H7 (cell line): ENCODE results near the gene JUP. TPM values are rescaled to one million over a fixed set of nuclear protein-coding genes. Genes with fewer than 3 reads are reported as not detected.

Source experiments
- DNase-seq: peaks from one replicate; pipeline ENCODE4 v3.0.0; 2012
- H3K27me3 ChIP-seq: 2 replicates; pipeline ENCODE4 v1.6.0; 2011; ENCODE audit warnings: mild to moderate bottlenecking, low read length; ENCODE audit not compliant: control insufficient read depth, insufficient read depth
- H3K36me3 ChIP-seq: replicated peaks from 2 replicates; pipeline ENCODE4 v1.5.1; 2011; ENCODE audit warnings: low read length; ENCODE audit not compliant: control insufficient read depth, insufficient read depth
- H3K4me3 ChIP-seq: 2 replicates; pipeline ENCODE4 v1.5.1; 2011; ENCODE audit warnings: low read depth, mild to moderate bottlenecking, control low read depth, low read length, moderate library complexity; ENCODE audit not compliant: insufficient read depth
- total RNA-seq: library from RNA; depleted of rRNA; stranded (reverse); fragments of >200 nt; shearing (Covaris generic); gene quantifications from 2 replicates; pipeline ENCODE4 v1.2.3, GENCODE V29; 2014

Gene JUP
- total RNA-seq, 1 experiment from 2014 or later: 68.5 TPM

GRCh38 chr17:41796121-41796895, 9.8 kb upstream of the JUP start:
- Histone ChIP-seq H3K27me3 (peaks cover 4% of the 10 kb centered on the region; the same call in 1 of the 2 replicates), H3K4me3 (no peak overlapping the region), H3K36me3 (no peaks in the 10 kb centered on the region)
- DNase-seq: no peak

GRCh38 chr17:41794540-41794975, 8.0 kb upstream of the JUP start:
- Histone ChIP-seq H3K27me3 (peaks cover 4% of the 10 kb centered on the region), H3K4me3 (no peak overlapping the region)

GRCh38 chr17:41793784-41794539, 7.5 kb upstream of the JUP start:
- Histone ChIP-seq H3K4me3 (no peak overlapping the region; the same call in 1 of the 2 replicates), H3K36me3 (no peaks in the 10 kb centered on the region), H3K27me3 (peaks cover 4% of the 10 kb centered on the region)
- DNase-seq: peak; percentile 82

More at GRCh38 chr17:41794540-41794975, 8.0 kb upstream of the JUP start:
- H3K36me3 ChIP-seq: no peaks in the 10 kb centered on the region
- DNase-seq: peak; percentile 28

GRCh38 chr17:41792845-41793783, 6.6 kb upstream of the JUP start:
- Histone ChIP-seq H3K27me3 (peaks cover 4% of the 10 kb centered on the region), H3K36me3 (no peaks in the 10 kb centered on the region), H3K4me3 (peak overlapping the region; percentile 15; the same call in 1 of the 2 replicates)
- DNase-seq: peak; percentile 61

GRCh38 chr17:41787021-41787418, 509 bp upstream of the JUP start:
- no peak for DNase-seq

GRCh38 chr17:41785859-41786226, 668 bp downstream of the JUP start:
- Histone ChIP-seq H3K36me3 (no peaks in the 10 kb centered on the region), H3K4me3 (peak overlapping the region; percentile 75), H3K27me3 (no peaks in the 10 kb centered on the region; the same call in 1 of the 2 replicates)
- DNase-seq: peak; percentile 86

More at GRCh38 chr17:41787021-41787418, 509 bp upstream of the JUP start:
- Histone ChIP-seq H3K27me3 (no peaks in the 10 kb centered on the region; the same call in 1 of the 2 replicates), H3K4me3 (no peak overlapping the region), H3K36me3 (no peaks in the 10 kb centered on the region)

- Histone ChIP-seq H3K4me3 (peak overlapping the region; percentile 75), H3K27me3 (no peaks in the 10 kb centered on the region; the same call in 1 of the 2 replicates), H3K36me3 (no peaks in the 10 kb centered on the region)
- peak; percentile 89 for DNase-seq
Measured at GRCh38 chr17:41785091-41785858, 1.2 kb downstream of the JUP start.

GRCh38 chr17:41784207-41784744, 2.2 kb downstream of the JUP start:
- no peaks in the 10 kb centered on the region for H3K27me3 ChIP-seq
- no peaks in the 10 kb centered on the region for H3K36me3 ChIP-seq
- DNase-seq: peak; percentile 78
- H3K4me3 ChIP-seq: peak overlapping the region; percentile 75

- Histone ChIP-seq H3K4me3 (no peak overlapping the region), H3K27me3 (no peaks in the 10 kb centered on the region), H3K36me3 (no peaks in the 10 kb centered on the region)
- DNase-seq: no peak
Measured at GRCh38 chr17:41782142-41782541, 4.4 kb downstream of the JUP start.

- DNase-seq: no peak
- H3K36me3 ChIP-seq: no peaks in the 10 kb centered on the region
- H3K4me3 ChIP-seq: no peak overlapping the region
- H3K27me3 ChIP-seq: no peaks in the 10 kb centered on the region
Measured at GRCh38 chr17:41781404-41782110, 5.0 kb downstream of the JUP start.

GRCh38 chr17:41779954-41780353, 6.6 kb downstream of the JUP start:
- Histone ChIP-seq H3K4me3 (no peak overlapping the region), H3K27me3 (no peaks in the 10 kb centered on the region)
- no peak for DNase-seq

GRCh38 chr17:41777574-41778188, 8.8 kb downstream of the JUP start:
- H3K4me3 ChIP-seq: no peak overlapping the region

More at GRCh38 chr17:41779954-41780353, 6.6 kb downstream of the JUP start:
- no peaks in the 10 kb centered on the region for H3K36me3 ChIP-seq

More at GRCh38 chr17:41777574-41778188, 8.8 kb downstream of the JUP start:
- no peaks in the 10 kb centered on the region for H3K27me3 ChIP-seq
- H3K36me3 ChIP-seq: no peaks in the 10 kb centered on the region
- no peak for DNase-seq
